ENCODE measurements around the gene SH2B3. TPM values are rescaled to one million over a fixed set of nuclear protein-coding genes. Genes with fewer than 3 reads are reported as not detected.

The SH2B3 gene
- total and polyA plus RNA-seq, 9 of the 15 experiments (the other 6 are each of a cell fraction or from before 2014, with no cell fraction given): 10.8 to 75.3 (median 37.4) TPM

GRCh38 chr12:111445726-111446581 lies 40.2 kb downstream of the SH2B3 start (continued):
- no peak for TF ChIP-seq ZNF766 (CRISPR knock-in tag; conservative IDR thresholded peaks at IDR 0.05)
- peak; percentile 74; the same call in 1 of the 2 replicates for TF ChIP-seq VEZF1 (CRISPR knock-in tag; IDR thresholded peaks at IDR 0.05)
- TF ChIP-seq SRSF3 (IDR thresholded peaks at IDR 0.05; ENCODE audit: insufficient read depth, low read length): no peak
- no peak for TF ChIP-seq NCOA1 (IDR thresholded peaks at IDR 0.05; ENCODE audit: low read depth)
- TF ChIP-seq HMGN3 (IDR thresholded peaks at IDR 0.05; ENCODE audit: borderline replicate concordance, extremely low read depth, insufficient read length, low read depth, low read length): no peak
- TF ChIP-seq POLR2A (conservative IDR thresholded peaks at IDR 0.05): 0 out of 2 replicates have a peak, but pooled peaks have one; percentile 1
- 0 out of 2 replicates have a peak, but pooled peaks have one; percentile 19 for TF ChIP-seq ESRRA (IDR thresholded peaks at IDR 0.05; ENCODE audit: borderline replicate concordance, low read depth)
